Prostate gland (tissue), 2 donors: ENCODE measurements around the gene CTXND1.

Experiments used
- CTCF ChIP-seq, 4 experiments: fragments of 200-600 bp in 2 of 4; fragments of 450-650 bp in 2 of 4; sonication (generic) in 2 of 4; IDR thresholded peaks; 1 replicate in 3 of 4; 2 replicates in 1 of 4; pipeline ENCODE4 v1.5.1; 2016 to 2019; ENCODE audit warnings: antibody characterized with exemption in 4 of 4, mild to moderate bottlenecking in 2 of 4, moderate library complexity in 2 of 4
- POLR2A ChIP-seq: fragments of 450-650 bp; IDR thresholded peaks from one replicate; pipeline ENCODE4 v1.6.1; 2016; ENCODE audit warnings: antibody characterized with exemption, mild to moderate bottlenecking
- POLR2AphosphoS5 ChIP-seq: sonication (generic); formaldehyde crosslinking; IDR thresholded peaks from one replicate; pipeline ENCODE4 v1.6.1; 2017; ENCODE audit warnings: antibody characterized with exemption

GRCh38 chr15:80157215-80157614, 94.8 kb downstream of the CTXND1 start:
- TF ChIP-seq POLR2A (no peak), POLR2AphosphoS5 (no peak), CTCF (IDR thresholded peaks at IDR 0.05) (no peak)
